ENCODE results near the gene TPM4. TPM values are rescaled to one million over a fixed set of nuclear protein-coding genes. Genes with fewer than 3 reads are reported as not detected.

TPM4 gene
- total and polyA plus RNA-seq, 2 donors, result 131 to 253 TPM

DNA sequence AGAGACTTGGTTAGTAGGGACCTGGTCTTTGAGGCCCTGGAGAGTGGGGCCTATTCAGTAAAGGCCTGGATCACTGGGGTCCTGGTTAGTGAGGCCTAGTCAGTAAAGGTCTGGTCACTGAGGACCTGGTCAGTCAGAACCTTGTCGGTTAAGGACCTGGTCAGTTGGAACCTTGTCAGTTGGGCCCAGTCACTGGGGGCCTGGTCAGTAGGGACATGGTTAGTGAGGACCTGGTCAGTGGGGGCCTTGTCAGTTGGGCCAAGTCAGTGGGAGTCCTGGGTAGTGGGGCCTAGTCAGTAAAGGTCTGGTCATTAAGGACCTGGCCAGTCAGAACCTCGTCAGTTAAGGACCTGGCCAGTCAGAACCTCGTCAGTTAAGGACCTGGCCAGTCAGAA lies 43.2 kb upstream of the TPM4 start:
- Histone ChIP-seq H3K9me3 (ENCODE audit: control insufficient read depth in 2 of 2, insufficient read depth in 1 of 2, low read length in 1 of 2) (no peaks in the 10 kb centered on the region), H3K4me1 (ENCODE audit: control insufficient read depth in 2 of 2, insufficient read depth in 2 of 2, low read length in 2 of 2) (no peaks in the 10 kb centered on the region), H3K27me3 (ENCODE audit: control insufficient read depth in 2 of 2, insufficient read depth in 1 of 2, low read length in 1 of 2) (no peaks in the 10 kb centered on the region), H3K36me3 (ENCODE audit: control insufficient read depth in 2 of 2, insufficient read depth in 2 of 2, low read length in 1 of 2) (no peaks in the 10 kb centered on the region), H3K4me3 (ENCODE audit: low read length in 2 of 2) (no peak overlapping the region), H3K27ac (ENCODE audit: low read depth in 1 of 2, low read length in 1 of 2) (no peak overlapping the region)
- 98% methylated on average over 3 of the region's 3 CpGs for WGBS
- no peak for DNase-seq (ENCODE audit: low read depth in 6 of 9, low spot score in 9 of 9)

DNA sequence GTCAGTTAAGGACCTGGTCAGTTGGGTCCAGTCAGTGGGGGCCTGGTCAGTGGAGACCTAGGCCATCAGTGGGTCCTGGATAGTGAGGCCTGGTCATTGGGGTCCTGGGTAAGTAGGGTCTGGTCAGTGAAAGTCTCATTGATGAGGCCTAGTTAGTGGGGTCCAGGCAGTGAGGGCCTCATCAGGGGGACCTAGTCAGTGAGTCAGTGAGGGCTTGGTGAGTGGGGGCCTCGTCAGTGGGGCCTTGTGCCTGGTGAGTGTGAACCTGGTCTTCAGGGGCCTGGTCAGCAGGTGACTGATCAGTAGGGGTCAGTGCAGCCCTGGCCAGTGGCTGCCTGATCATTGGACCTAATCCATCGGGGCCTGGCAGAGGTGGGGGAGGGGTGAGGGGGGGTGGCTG lies 42.6 kb upstream of the TPM4 start:
- no peaks in the 10 kb centered on the region for H3K36me3 ChIP-seq (ENCODE audit: control insufficient read depth in 2 of 2, insufficient read depth in 2 of 2, low read length in 1 of 2)
- DNase-seq (ENCODE audit: low read depth in 6 of 9, low spot score in 9 of 9), result no peak
- WGBS, result 90% methylated on average over 2 of the region's 2 CpGs
- H3K27ac ChIP-seq (ENCODE audit: low read depth in 1 of 2, low read length in 1 of 2), result no peak overlapping the region
- H3K9me3 ChIP-seq (ENCODE audit: control insufficient read depth in 2 of 2, insufficient read depth in 1 of 2, low read length in 1 of 2), result no peaks in the 10 kb centered on the region
- no peak overlapping the region for H3K4me3 ChIP-seq (ENCODE audit: low read length in 2 of 2)
- no peaks in the 10 kb centered on the region for H3K27me3 ChIP-seq (ENCODE audit: control insufficient read depth in 2 of 2, insufficient read depth in 1 of 2, low read length in 1 of 2)
- no peaks in the 10 kb centered on the region for H3K4me1 ChIP-seq (ENCODE audit: control insufficient read depth in 2 of 2, insufficient read depth in 2 of 2, low read length in 2 of 2)

GRCh38 chr19:16034180-16034579 lies 42.1 kb upstream of the TPM4 start:
- WGBS, result 94% methylated on average over 7 of the region's 7 CpGs
- Histone ChIP-seq H3K36me3 (ENCODE audit: control insufficient read depth in 2 of 2, insufficient read depth in 2 of 2, low read length in 1 of 2) (no peaks in the 10 kb centered on the region), H3K9me3 (ENCODE audit: control insufficient read depth in 2 of 2, insufficient read depth in 1 of 2, low read length in 1 of 2) (no peaks in the 10 kb centered on the region), H3K4me3 (ENCODE audit: low read length in 2 of 2) (no peak overlapping the region), H3K4me1 (ENCODE audit: control insufficient read depth in 2 of 2, insufficient read depth in 2 of 2, low read length in 2 of 2) (no peaks in the 10 kb centered on the region), H3K27me3 (ENCODE audit: control insufficient read depth in 2 of 2, insufficient read depth in 1 of 2, low read length in 1 of 2) (no peaks in the 10 kb centered on the region), H3K27ac (ENCODE audit: low read depth in 1 of 2, low read length in 1 of 2) (no peak overlapping the region)
- no peak for DNase-seq (ENCODE audit: low read depth in 6 of 9, low spot score in 9 of 9)

- no peak overlapping the region for H3K4me3 ChIP-seq (ENCODE audit: low read length in 2 of 2)
- 89% methylated on average over 17 of the region's 17 CpGs for WGBS
- H3K27ac ChIP-seq (ENCODE audit: low read depth in 1 of 2, low read length in 1 of 2), result no peak overlapping the region
- no peaks in the 10 kb centered on the region for H3K27me3 ChIP-seq (ENCODE audit: control insufficient read depth in 2 of 2, insufficient read depth in 1 of 2, low read length in 1 of 2)
- DNase-seq (ENCODE audit: low read depth in 6 of 9, low spot score in 9 of 9), result no peak
- no peaks in the 10 kb centered on the region for H3K4me1 ChIP-seq (ENCODE audit: control insufficient read depth in 2 of 2, insufficient read depth in 2 of 2, low read length in 2 of 2)
- no peaks in the 10 kb centered on the region for H3K36me3 ChIP-seq (ENCODE audit: control insufficient read depth in 2 of 2, insufficient read depth in 2 of 2, low read length in 1 of 2)
- H3K9me3 ChIP-seq (ENCODE audit: control insufficient read depth in 2 of 2, insufficient read depth in 1 of 2, low read length in 1 of 2), result no peaks in the 10 kb centered on the region
Measured at GRCh38 chr19:16034958-16035560, 41.2 kb upstream of the TPM4 start.

DNA sequence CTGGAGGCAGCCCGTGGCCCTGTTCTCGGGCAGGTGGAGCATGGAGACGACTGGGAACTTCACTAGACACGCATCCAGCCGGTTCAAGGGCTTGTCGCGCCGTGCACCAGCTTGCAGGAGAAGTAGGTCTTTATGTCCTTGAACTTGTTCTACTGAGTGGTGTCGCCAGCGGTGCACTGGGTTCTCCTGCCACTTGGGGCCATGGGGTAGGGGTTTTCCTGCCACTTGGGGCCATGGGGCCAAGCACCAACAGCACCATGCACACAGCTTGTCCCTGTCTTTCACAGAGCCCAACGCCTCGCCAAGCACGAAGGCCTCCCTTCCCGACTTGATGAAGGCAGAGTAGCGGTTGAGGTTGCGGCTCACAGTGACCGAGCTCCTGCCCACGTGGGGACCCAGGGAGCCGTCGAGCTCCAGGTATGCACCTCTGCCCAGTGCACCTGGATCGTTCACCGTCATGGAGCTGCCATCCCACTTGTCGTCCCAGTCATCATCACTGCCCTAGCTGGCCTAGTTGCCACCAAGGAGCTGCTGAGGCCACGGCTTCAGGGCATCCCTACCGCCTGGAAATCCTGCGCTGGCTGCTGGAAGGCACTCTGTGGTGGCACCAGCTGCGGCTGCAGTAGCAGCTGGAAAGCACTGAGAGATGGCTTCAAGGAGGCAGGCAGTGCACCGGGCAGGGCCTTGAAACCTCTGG lies 40.5 kb upstream of the TPM4 start:
- no peaks in the 10 kb centered on the region for H3K4me1 ChIP-seq (ENCODE audit: control insufficient read depth in 2 of 2, insufficient read depth in 2 of 2, low read length in 2 of 2)
- H3K4me3 ChIP-seq (ENCODE audit: low read length in 2 of 2), result no peak overlapping the region
- H3K9me3 ChIP-seq (ENCODE audit: control insufficient read depth in 2 of 2, insufficient read depth in 1 of 2, low read length in 1 of 2), result no peaks in the 10 kb centered on the region
- no peaks in the 10 kb centered on the region for H3K27me3 ChIP-seq (ENCODE audit: control insufficient read depth in 2 of 2, insufficient read depth in 1 of 2, low read length in 1 of 2)
- no peaks in the 10 kb centered on the region for H3K36me3 ChIP-seq (ENCODE audit: control insufficient read depth in 2 of 2, insufficient read depth in 2 of 2, low read length in 1 of 2)
- DNase-seq (ENCODE audit: low read depth in 6 of 9, low spot score in 9 of 9), result no peak
- WGBS, result 96% methylated on average over 28 of the region's 28 CpGs
- H3K27ac ChIP-seq (ENCODE audit: low read depth in 1 of 2, low read length in 1 of 2), result no peak overlapping the region

DNA sequence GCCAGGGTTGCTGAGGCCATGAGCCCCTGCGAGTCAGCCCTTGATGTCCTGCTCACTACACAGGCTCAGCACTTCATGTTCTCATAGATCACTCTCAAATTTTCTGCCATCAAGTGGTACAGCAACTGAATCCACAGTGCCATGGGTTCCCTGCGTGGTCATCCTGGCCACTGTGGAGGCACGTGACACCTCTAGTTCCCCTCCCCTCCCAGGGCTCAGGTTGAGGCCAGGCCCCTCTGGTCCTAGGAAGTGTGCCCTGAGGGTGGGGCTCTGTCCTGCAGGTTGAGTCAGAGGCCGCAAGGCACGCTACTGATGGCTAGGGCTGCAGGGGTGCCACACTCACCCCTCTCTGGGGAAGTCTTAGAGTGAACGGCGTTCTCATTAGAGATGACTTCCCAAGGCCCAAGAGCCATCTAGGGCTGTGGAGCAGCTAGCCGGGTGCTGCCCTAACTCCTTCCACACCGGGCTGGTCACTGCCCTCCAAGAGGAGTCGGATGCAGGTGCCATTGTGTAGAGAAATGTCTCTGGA lies 39.8 kb upstream of the TPM4 start:
- no peaks in the 10 kb centered on the region for H3K9me3 ChIP-seq (ENCODE audit: control insufficient read depth in 2 of 2, insufficient read depth in 1 of 2, low read length in 1 of 2)
- H3K27me3 ChIP-seq (ENCODE audit: control insufficient read depth in 2 of 2, insufficient read depth in 1 of 2, low read length in 1 of 2), result no peaks in the 10 kb centered on the region
- WGBS, result 95% methylated on average over 10 of the region's 10 CpGs
- H3K27ac ChIP-seq (ENCODE audit: low read depth in 1 of 2, low read length in 1 of 2), result no peak overlapping the region
- H3K4me3 ChIP-seq (ENCODE audit: low read length in 2 of 2), result no peak overlapping the region
- no peak for DNase-seq (ENCODE audit: low read depth in 6 of 9, low spot score in 9 of 9)
- H3K36me3 ChIP-seq (ENCODE audit: control insufficient read depth in 2 of 2, insufficient read depth in 2 of 2, low read length in 1 of 2), result no peaks in the 10 kb centered on the region
- H3K4me1 ChIP-seq (ENCODE audit: control insufficient read depth in 2 of 2, insufficient read depth in 2 of 2, low read length in 2 of 2), result peaks cover 0 to 2% of the 10 kb centered on the region in 2 donors

DNA sequence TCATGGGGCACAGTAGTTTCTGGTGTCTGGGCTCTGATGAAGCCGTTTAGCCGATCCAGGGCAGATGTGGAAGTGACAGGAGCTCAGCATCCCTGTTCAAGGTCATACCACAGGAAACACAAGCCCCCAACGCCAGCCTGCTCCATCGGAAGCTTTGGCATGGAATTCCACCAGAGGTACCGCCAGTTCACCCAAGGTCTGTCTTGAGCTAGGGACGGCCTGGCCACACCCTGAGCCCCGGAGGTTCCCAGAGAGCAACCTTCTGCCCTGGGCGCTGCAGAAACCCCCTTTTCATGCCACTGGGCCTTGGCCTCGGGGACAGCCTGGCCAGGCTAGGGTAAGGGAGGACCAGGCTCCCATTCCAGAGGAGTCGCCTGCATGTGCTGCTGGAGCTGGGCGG lies 39.4 kb upstream of the TPM4 start:
- H3K27ac ChIP-seq (ENCODE audit: low read depth in 1 of 2, low read length in 1 of 2), result no peak overlapping the region
- H3K4me3 ChIP-seq (ENCODE audit: low read length in 2 of 2), result no peak overlapping the region
- no peaks in the 10 kb centered on the region for H3K9me3 ChIP-seq (ENCODE audit: control insufficient read depth in 2 of 2, insufficient read depth in 1 of 2, low read length in 1 of 2)
- no peak for DNase-seq (ENCODE audit: low read depth in 6 of 9, low spot score in 9 of 9)
- H3K27me3 ChIP-seq (ENCODE audit: control insufficient read depth in 2 of 2, insufficient read depth in 1 of 2, low read length in 1 of 2), result no peaks in the 10 kb centered on the region
- no peaks in the 10 kb centered on the region for H3K36me3 ChIP-seq (ENCODE audit: control insufficient read depth in 2 of 2, insufficient read depth in 2 of 2, low read length in 1 of 2)
- peaks cover 0 to 6% of the 10 kb centered on the region in 2 donors for H3K4me1 ChIP-seq (ENCODE audit: control insufficient read depth in 2 of 2, insufficient read depth in 2 of 2, low read length in 2 of 2)
- WGBS, result 93% methylated on average over 11 of the region's 11 CpGs

DNA sequence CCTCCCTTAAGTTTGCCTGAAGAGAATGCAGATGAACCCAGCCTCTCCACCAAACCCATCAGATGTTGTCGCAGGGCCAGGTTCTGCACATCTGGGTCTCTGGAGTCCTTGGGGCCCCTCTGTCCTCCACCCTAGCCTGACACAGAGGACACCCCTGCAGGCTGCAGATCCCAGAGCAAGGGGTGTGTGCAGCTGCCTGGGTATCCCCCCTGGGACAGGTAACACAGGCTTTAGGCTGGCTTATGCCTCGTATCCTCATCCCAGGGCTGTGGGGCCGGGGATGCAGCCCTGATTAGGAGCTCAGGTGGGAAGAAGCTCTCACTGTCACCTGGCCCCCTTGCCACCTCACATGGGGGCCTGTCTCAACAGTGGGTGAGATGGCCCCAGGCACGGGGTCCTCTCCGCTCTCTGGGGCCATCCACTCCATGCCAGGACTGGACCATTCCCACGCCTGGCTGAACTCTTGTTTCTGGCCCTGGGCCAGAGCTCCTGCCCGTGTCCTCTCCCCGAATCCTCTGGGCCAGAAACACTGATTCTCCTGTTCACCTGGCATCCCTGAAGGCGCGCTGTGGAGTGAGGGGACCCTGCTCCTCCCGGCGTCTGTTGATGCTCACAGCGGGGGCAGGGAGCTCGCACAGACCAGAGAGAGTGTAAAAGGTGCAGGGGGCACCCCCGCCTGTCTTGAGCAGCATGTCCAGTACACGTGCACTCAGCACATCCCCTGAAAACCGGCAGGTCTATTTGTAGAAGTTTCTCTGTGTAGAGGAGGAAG lies 38.7 kb upstream of the TPM4 start:
- no peak overlapping the region for H3K4me3 ChIP-seq (ENCODE audit: low read length in 2 of 2)
- no peak overlapping the region for H3K27ac ChIP-seq (ENCODE audit: low read depth in 1 of 2, low read length in 1 of 2)
- H3K36me3 ChIP-seq (ENCODE audit: control insufficient read depth in 2 of 2, insufficient read depth in 2 of 2, low read length in 1 of 2), result no peaks in the 10 kb centered on the region
- no peaks in the 10 kb centered on the region for H3K27me3 ChIP-seq (ENCODE audit: control insufficient read depth in 2 of 2, insufficient read depth in 1 of 2, low read length in 1 of 2)
- no peaks in the 10 kb centered on the region for H3K9me3 ChIP-seq (ENCODE audit: control insufficient read depth in 2 of 2, insufficient read depth in 1 of 2, low read length in 1 of 2)
- WGBS, result 93% methylated on average over 17 of the region's 17 CpGs
- DNase-seq (ENCODE audit: low read depth in 6 of 9, low spot score in 9 of 9), result no peak
- H3K4me1 ChIP-seq (ENCODE audit: control insufficient read depth in 2 of 2, insufficient read depth in 2 of 2, low read length in 2 of 2), result peaks cover 0 to 6% of the 10 kb centered on the region in 2 donors

GRCh38 chr19:16038196-16038695 lies 38.0 kb upstream of the TPM4 start:
- WGBS, result 92% methylated on average over 5 of the region's 5 CpGs
- Histone ChIP-seq H3K9me3 (ENCODE audit: control insufficient read depth in 2 of 2, insufficient read depth in 1 of 2, low read length in 1 of 2) (no peaks in the 10 kb centered on the region), H3K27me3 (ENCODE audit: control insufficient read depth in 2 of 2, insufficient read depth in 1 of 2, low read length in 1 of 2) (no peaks in the 10 kb centered on the region), H3K36me3 (ENCODE audit: control insufficient read depth in 2 of 2, insufficient read depth in 2 of 2, low read length in 1 of 2) (no peaks in the 10 kb centered on the region), H3K4me1 (ENCODE audit: control insufficient read depth in 2 of 2, insufficient read depth in 2 of 2, low read length in 2 of 2) (peaks cover 0 to 6% of the 10 kb centered on the region in 2 donors), H3K4me3 (ENCODE audit: low read length in 2 of 2) (no peak overlapping the region), H3K27ac (ENCODE audit: low read depth in 1 of 2, low read length in 1 of 2) (no peak overlapping the region)
- no peak for DNase-seq (ENCODE audit: low read depth in 6 of 9, low spot score in 9 of 9)

Measured in thymus (tissue), 11 donors.